RWPE2 (cell line): Measurements from ENCODE around the gene PITPNC1.

Source experiments
- ATAC-seq: fragments of 200-7000 bp; cut with Tn5 transposase; 3 replicates; pipeline ENCODE4 v1.9.1; 2021; ENCODE audit warnings: low read depth
- DNase-seq: peaks from one replicate; pipeline ENCODE4 v3.0.0-alpha.2; 2020; ENCODE audit warnings: low spot score
- H3K27ac ChIP-seq: fragments of 450-650 bp; 2 replicates; pipeline ENCODE4 v1.5.1; 2017; ENCODE audit warnings: mild to moderate bottlenecking; ENCODE audit not compliant: poor library complexity, severe bottlenecking
- H3K27me3 ChIP-seq: fragments of 250-450 bp; sonication (Bioruptor Pico); 2 replicates; pipeline ENCODE4 v1.5.1; 2021; ENCODE audit warnings: mild to moderate bottlenecking, moderate library complexity; ENCODE audit not compliant: insufficient read depth, poor library complexity, severe bottlenecking
- H3K36me3 ChIP-seq: fragments of 250-450 bp; sonication (Bioruptor Pico); 2 replicates; pipeline ENCODE4 v1.5.1; 2020; ENCODE audit warnings: low read depth, mild to moderate bottlenecking, moderate library complexity
- H3K4me1 ChIP-seq: fragments of 250-450 bp; sonication (Bioruptor Pico); 2 replicates; pipeline ENCODE4 v1.5.1; 2021; ENCODE audit warnings: mild to moderate bottlenecking, moderate library complexity; ENCODE audit not compliant: insufficient read depth, poor library complexity, severe bottlenecking
- H3K4me3 ChIP-seq: fragments of 250-450 bp; sonication (Bioruptor Pico); 2 replicates; pipeline ENCODE4 v1.5.1; 2021; ENCODE audit warnings: mild to moderate bottlenecking, moderate library complexity; ENCODE audit not compliant: severe bottlenecking
- H3K9me3 ChIP-seq: fragments of 250-450 bp; sonication (Bioruptor Pico); 2 replicates; pipeline ENCODE4 v1.5.1; 2021; ENCODE audit warnings: mild to moderate bottlenecking, moderate library complexity; ENCODE audit not compliant: severe bottlenecking
- TF ChIP-seq, protein P1 (sequence below): fragments of 450-650 bp; IDR thresholded peaks from one replicate; pipeline ENCODE4 v1.5.1; 2017; ENCODE audit warnings: mild to moderate bottlenecking, moderate library complexity; ENCODE audit not compliant: poor library complexity, severe bottlenecking

Gene PITPNC1

DNA sequence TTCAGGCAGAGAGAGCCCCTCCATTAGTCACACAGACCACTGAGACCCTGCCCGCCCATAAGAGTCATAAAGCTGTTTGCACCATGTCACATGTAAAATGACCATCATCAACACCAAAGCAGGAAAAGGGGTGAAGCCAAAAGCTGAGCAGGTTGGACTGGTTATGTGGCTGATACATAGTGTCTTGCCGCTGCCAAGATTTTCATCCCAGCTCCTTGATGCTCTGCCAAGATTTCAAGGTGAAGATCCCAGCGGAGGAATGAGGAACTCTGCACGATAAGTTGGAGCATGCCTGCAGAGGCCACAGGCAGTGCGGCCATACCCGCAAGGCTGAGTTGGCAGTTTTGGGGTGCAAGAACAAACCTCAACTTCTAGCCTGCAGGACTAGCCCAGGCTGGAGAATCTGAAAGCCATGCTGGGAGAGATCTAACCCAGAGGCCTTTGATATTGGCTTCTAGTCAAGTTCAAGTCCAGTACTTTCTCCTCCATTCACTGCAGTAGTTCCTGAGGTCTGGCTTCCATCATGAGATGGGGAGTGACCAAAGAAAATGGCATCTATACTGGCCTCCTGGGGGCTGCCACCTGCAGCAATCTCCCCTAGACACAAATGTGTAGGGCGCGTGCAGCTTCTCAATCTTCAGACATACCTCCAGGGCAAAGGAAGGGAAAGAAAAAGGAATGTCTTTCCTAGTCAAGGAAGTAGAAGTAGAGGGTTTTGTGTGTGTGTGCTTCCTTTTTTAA is 261.0 kb downstream of the PITPNC1 start:
- H3K27me3 ChIP-seq = no peaks in the 10 kb centered on the region
- peak overlapping the region; percentile 74 for H3K27ac ChIP-seq
- ATAC-seq (peak; percentile 97), DNase-seq (peak; percentile 87)
- H3K9me3 ChIP-seq = no peaks in the 10 kb centered on the region
- no peak overlapping the region for H3K4me3 ChIP-seq
- H3K36me3 ChIP-seq = peaks cover 11% of the 10 kb centered on the region
- TF ChIP-seq, protein P1, sequence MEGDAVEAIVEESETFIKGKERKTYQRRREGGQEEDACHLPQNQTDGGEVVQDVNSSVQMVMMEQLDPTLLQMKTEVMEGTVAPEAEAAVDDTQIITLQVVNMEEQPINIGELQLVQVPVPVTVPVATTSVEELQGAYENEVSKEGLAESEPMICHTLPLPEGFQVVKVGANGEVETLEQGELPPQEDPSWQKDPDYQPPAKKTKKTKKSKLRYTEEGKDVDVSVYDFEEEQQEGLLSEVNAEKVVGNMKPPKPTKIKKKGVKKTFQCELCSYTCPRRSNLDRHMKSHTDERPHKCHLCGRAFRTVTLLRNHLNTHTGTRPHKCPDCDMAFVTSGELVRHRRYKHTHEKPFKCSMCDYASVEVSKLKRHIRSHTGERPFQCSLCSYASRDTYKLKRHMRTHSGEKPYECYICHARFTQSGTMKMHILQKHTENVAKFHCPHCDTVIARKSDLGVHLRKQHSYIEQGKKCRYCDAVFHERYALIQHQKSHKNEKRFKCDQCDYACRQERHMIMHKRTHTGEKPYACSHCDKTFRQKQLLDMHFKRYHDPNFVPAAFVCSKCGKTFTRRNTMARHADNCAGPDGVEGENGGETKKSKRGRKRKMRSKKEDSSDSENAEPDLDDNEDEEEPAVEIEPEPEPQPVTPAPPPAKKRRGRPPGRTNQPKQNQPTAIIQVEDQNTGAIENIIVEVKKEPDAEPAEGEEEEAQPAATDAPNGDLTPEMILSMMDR = no peak
- H3K4me1 ChIP-seq = peaks cover 26% of the 10 kb centered on the region

DNA sequence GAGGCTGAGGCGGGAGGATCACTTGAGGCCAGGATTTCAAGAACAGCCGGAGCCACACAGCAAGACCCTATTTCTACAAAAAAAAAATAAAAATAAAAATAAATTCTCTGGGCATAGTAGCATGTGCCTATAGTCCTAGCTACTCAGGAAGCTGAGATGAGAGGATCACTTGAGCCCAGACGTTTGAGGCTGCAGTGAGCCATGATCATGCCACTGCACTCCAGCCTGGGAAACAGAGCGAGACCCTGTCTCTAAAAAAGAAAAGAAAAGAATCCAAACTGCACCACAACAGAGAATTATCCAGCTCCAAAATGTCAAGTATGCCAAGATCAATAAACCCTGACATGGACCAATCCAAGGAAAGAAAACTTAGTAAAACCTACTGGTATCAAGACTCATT is 261.8 kb downstream of the PITPNC1 start:
- Histone ChIP-seq H3K27me3 (no peaks in the 10 kb centered on the region), H3K9me3 (no peaks in the 10 kb centered on the region), H3K4me1 (peaks cover 26% of the 10 kb centered on the region), H3K27ac (peak overlapping the region; percentile 74), H3K4me3 (no peak overlapping the region), H3K36me3 (peaks cover 3% of the 10 kb centered on the region)
- DNase-seq (no peak), ATAC-seq (no peak)
- TF ChIP-seq, protein P1 = no peak

DNA sequence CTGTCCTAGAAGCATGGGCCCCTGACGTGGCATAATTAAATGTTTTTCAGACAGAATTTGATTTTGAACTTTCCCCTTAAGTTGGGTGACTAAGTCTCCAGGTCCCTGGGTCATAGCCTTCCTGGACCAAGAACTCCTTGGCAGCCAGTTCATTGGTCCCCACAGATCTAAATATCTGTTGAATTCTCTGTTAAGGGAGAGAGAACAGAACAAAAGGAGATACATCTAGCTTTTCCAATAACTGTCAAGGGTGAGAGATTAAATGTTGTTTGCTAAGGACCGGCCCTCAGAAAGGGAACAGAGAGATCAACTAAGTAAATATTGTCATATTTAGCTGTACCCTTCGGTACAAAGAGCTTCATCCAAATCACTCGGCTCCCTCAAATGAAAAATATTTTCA is 262.5 kb downstream of the PITPNC1 start:
- no peak for ATAC-seq
- H3K9me3 ChIP-seq = no peaks in the 10 kb centered on the region
- H3K36me3 ChIP-seq = no peaks in the 10 kb centered on the region
- H3K27ac ChIP-seq = no peak overlapping the region
- H3K4me1 ChIP-seq = peaks cover 26% of the 10 kb centered on the region
- no peaks in the 10 kb centered on the region for H3K27me3 ChIP-seq
- no peak overlapping the region for H3K4me3 ChIP-seq
- TF ChIP-seq, protein P1 = no peak
- no peak for DNase-seq

DNA sequence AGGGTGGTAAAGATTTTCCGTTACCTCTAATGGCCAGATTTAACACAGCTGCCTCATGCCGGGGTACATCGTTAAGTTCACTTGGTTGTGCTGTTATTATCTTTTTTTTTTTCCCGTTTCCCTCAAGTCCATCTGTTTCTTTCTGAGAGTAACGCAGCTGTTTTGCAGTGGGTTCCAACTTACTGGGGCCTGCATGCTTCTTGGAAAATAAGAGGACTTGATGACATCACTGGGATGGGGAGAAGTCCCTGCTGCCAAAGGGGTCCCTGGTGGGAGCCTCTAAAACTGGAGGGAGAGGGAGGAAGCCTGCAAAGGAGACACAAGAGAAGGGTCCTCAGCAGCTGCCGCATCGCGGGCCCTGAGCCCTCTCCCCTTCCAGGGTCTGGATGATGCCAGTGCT is 262.9 kb downstream of the PITPNC1 start:
- ATAC-seq (no peak), DNase-seq (no peak)
- Histone ChIP-seq H3K4me1 (peaks cover 26% of the 10 kb centered on the region), H3K27ac (no peak overlapping the region), H3K36me3 (no peaks in the 10 kb centered on the region), H3K4me3 (no peak overlapping the region), H3K27me3 (no peaks in the 10 kb centered on the region), H3K9me3 (no peaks in the 10 kb centered on the region)
- TF ChIP-seq, protein P1 = no peak

DNA sequence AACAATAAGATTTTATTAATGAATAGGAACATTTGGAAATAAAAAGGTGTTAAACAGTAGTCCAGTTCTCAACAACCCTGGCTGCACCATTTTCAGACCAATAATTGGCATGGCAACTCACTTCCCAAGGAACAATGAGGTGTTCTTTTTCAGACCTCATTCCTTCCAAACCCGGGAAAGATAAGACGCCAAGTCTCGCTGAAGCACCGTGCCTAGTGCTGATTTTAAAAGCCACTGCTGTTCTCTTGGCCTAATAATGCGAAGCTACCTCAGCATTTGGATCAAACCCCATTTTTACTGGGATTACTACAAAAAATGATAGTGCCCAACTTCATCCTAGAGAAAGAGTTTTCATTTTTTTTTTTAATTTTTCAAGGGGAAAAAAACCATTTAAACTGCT is 265.4 kb downstream of the PITPNC1 start:
- Histone ChIP-seq H3K4me1 (peaks cover 18% of the 10 kb centered on the region), H3K4me3 (no peak overlapping the region), H3K9me3 (no peaks in the 10 kb centered on the region), H3K27ac (no peak overlapping the region), H3K36me3 (no peaks in the 10 kb centered on the region), H3K27me3 (no peaks in the 10 kb centered on the region)
- DNase-seq (no peak), ATAC-seq (no peak)
- TF ChIP-seq, protein P1 = no peak
